GM12874 (cell line): ENCODE measurements around the gene PAPOLG.

Experiments
- CTCF ChIP-seq: IDR thresholded peaks from 2 replicates; pipeline ENCODE4 v1.5.1; 2011; ENCODE audit warnings: low read depth, mild to moderate bottlenecking, control low read depth, low read length, moderate library complexity; ENCODE audit not compliant: insufficient read depth

PAPOLG gene

GRCh38 chr2:60745330-60745729, 10.7 kb upstream of the PAPOLG start:
- TF ChIP-seq CTCF: no peak

DNA sequence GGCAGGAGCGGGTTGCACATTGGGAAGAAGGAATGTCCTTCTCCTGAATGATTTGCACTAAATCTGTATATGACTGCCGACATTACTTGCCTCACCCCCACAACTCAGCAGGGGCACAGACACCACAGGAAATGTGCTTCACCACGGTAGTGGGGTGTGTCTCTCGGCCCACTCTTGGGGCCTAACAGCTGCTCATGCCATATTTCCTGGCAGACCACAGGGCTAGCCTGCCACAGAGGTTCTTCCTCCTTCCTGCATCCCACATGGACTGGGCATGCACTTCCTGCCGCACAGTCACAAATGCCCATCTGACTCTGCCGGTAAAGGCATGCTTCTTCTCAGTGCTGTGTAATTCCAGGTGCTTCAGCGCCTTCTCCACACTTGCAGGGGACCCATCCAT, 10.3 kb upstream of the PAPOLG start:
- TF ChIP-seq CTCF: no peak

- TF ChIP-seq CTCF: no peak
Measured at GRCh38 chr2:60746318-60746717, 9.8 kb upstream of the PAPOLG start.

- TF ChIP-seq CTCF: no peak
Measured at GRCh38 chr2:60759654-60760053, 3.6 kb downstream of the PAPOLG start.

DNA sequence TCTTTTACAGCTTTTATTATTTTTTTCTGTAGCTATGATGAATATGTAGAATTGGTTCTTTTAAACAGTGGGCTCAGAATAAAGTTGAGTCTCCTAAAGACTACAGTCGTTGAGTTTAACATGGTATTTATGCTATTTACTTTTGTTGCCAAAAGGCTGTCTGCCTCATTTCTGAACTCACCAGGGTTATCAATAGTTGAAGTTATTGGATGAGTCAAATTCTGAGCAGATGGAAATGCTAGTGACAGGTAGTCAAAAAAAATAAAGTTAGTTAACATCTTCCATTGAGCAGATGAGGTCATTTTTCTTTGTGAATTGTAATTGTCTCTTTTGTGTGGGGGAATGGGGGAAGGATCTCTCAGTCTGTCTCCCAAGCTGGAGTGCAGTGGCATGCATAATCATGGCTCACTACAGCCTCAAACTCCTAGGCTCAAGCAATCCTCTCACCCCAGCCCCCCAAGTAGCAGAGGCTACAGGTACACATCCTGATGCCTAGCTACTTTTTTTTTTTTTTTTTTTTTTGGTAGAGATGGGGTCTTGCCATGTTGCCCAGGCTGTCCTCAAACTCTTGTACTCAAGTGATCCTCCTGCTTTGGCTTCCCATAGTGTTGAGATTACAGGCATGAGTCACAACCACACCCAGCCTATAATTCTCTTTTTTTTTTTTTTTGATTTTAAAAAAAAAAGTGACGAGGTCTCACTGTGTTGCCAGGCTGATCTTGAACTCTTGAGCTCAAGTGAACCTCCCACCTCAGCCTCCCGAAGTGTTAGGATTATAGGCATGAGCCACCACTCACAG, 8.9 kb downstream of the PAPOLG start:
- no peak for TF ChIP-seq CTCF

DNA sequence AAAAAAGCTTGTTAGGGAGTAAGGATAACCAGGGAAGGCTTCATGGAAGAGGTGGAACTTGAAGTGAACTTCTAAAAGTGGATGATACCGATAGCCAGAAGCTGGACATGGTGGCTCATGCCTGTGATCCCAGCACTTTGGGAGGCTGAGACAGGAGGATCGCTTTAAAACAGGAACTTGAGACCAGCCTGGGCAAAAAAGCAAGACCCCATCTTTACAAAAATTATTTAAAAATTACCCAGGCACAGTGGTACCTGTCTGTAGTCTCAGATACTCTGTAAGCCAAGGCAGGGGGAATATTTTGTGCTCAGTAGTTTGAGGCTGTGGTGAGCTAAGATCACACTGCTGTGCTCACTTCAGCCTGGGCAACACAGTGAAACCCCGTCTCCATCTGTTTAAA, 10.2 kb downstream of the PAPOLG start:
- TF ChIP-seq CTCF: no peak

DNA sequence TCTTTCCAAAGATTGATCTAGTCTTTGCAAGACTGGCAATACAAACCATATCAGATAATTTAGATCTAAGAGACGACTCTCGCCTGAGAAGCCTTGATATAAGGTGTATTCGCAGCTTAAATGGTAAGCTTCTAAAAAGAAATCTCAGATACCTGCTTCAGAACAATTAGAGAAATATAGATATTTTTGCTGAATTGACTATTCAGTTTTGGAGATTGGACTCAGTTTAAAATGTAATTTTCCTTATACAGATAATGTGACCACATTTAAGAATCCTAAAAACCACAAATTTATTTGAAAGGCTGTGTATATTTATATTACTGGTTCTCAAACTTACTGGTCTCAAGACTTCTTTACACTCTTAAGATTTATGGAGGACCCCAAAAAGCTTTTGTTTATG, 15.4 kb downstream of the PAPOLG start:
- no peak for TF ChIP-seq CTCF
